Spleen (tissue), 7 donors: Measurements from ENCODE around the gene SEMA5B.

Experiments used
- CTCF ChIP-seq, 11 experiments: fragments of 200-600 bp in 7 of 11; fragments of 450-650 bp in 4 of 11; sonication (generic) in 4 of 11; IDR thresholded peaks in 8 of 11; conservative IDR thresholded peaks in 3 of 11; 1 replicate in 7 of 11; 2 replicates in 4 of 11; pipeline versions ENCODE4 v1.4.0 to v1.8.0; 2016 to 2021; ENCODE audit warnings: antibody characterized with exemption in 11 of 11, inconsistent platforms in 4 of 11, mild to moderate bottlenecking in 1 of 11
- POLR2AphosphoS5 ChIP-seq, 3 donors: sonication (generic); formaldehyde crosslinking; IDR thresholded peaks; one replicate each; pipeline ENCODE4 v1.5.1; 2017; ENCODE audit warnings: antibody characterized with exemption in 3 of 3
- donor health status: DM: no; HTN: no; CAD: no; lungs with moderate emphysema.
- donor health status: DM: no; HTN: no; CAD: no.
- donor health status: DM: no; HTN: no; CAD: no.

- TF ChIP-seq CTCF (IDR thresholded peaks at IDR 0.05 in 8 of 11, conservative IDR thresholded peaks at IDR 0.05 in 3 of 11) (no peak), POLR2AphosphoS5 (IDR thresholded peaks at IDR 0.05) (no peak)
Observed at GRCh38 chr3:123005291-123005690, 22.3 kb downstream of the SEMA5B start.
